ENCODE results near the gene KRTCAP2. TPM values are rescaled to one million over a fixed set of nuclear protein-coding genes. Genes with fewer than 3 reads are reported as not detected.

KRTCAP2 gene
- total RNA-seq, 4 donors from 2014 or later: 70.8 to 122 (median 73.8) TPM

- Histone ChIP-seq H3K36me3 (peaks cover 12 to 40% (median 15%) of the 10 kb centered on the region in 3 donors), H3K9me3 (no peaks in the 10 kb centered on the region), H3K27ac (peak overlapping the region; percentile 97 to 100 (median 99)), H3K4me3 (peak overlapping the region in 2 of 4 donors; percentile 77 to 85), H3K27me3 (no peaks in the 10 kb centered on the region), H3K4me1 (peaks cover 25 to 78% (median 44%) of the 10 kb centered on the region in 3 donors)
- intact Hi-C loops (cut with DNase I): no loop called here
- TF ChIP-seq CTCF (IDR thresholded peaks at IDR 0.05) (no peak), POLR2A (IDR thresholded peaks at IDR 0.05) (no peak)
- no peak for DNase-seq
- 89 to 91% methylated on average over 4 to 6 of the region's 6 CpGs for WGBS, 2 donors
Measured at GRCh38 chr1:155137154-155137949, 35.8 kb downstream of the KRTCAP2 start.

GRCh38 chr1:155136748-155137147 lies 36.4 kb downstream of the KRTCAP2 start:
- TF ChIP-seq CTCF (IDR thresholded peaks at IDR 0.05) (peak in 1 of 6 experiments; percentile 17), POLR2A (IDR thresholded peaks at IDR 0.05) (no peak)
- Histone ChIP-seq H3K27ac (peak overlapping the region; percentile 97 to 100 (median 99)), H3K36me3 (peaks cover 15 to 46% (median 16%) of the 10 kb centered on the region in 3 donors), H3K9me3 (no peaks in the 10 kb centered on the region), H3K4me1 (peaks cover 25 to 84% (median 50%) of the 10 kb centered on the region in 3 donors), H3K4me3 (peak overlapping the region; percentile 55 to 85 (median 76)), H3K27me3 (no peaks in the 10 kb centered on the region)
- DNase-seq: no peak
- intact Hi-C loops (cut with DNase I): no loop called here
- WGBS, 2 donors: 0 to 11% methylated on average over 4 to 6 of the region's 6 CpGs

GRCh38 chr1:155135415-155136028 lies 37.6 kb downstream of the KRTCAP2 start, which contains the start of gene SLC50A1:
SLC50A1 (plus strand) TSS chr1:155135852; CDS start chr1:155135912, 60 bp downstream.
- intact Hi-C loops (cut with DNase I): no loop called here
- WGBS, 2 donors: 0 to 3% methylated on average over 8 of the region's 52 CpGs

GRCh38 chr1:155134880-155135414 lies 38.2 kb downstream of the KRTCAP2 start:
- intact Hi-C loops (cut with DNase I): no loop called here
- TF ChIP-seq CTCF (IDR thresholded peaks at IDR 0.05) (no peak), POLR2A (IDR thresholded peaks at IDR 0.05) (peak in 2 of 4 donors; percentile 9 to 54)
- Histone ChIP-seq H3K9me3 (no peaks in the 10 kb centered on the region), H3K4me3 (peak overlapping the region; percentile 55 to 85 (median 76)), H3K27me3 (peaks cover 0 to 2% (median 0%) of the 10 kb centered on the region in 4 donors), H3K36me3 (peaks cover 22 to 59% (median 24%) of the 10 kb centered on the region in 3 donors), H3K4me1 (peaks cover 25 to 96% (median 56%) of the 10 kb centered on the region in 3 donors), H3K27ac (peak overlapping the region; percentile 97 to 100 (median 99))
- peak; percentile 52 for DNase-seq
- WGBS, 2 donors: 4% methylated on average over 15 to 16 of the region's 18 CpGs

More at GRCh38 chr1:155135415-155136028, 37.6 kb downstream of the KRTCAP2 start, which contains the start of gene SLC50A1:
- no peaks in the 10 kb centered on the region for H3K9me3 ChIP-seq
- peaks cover 25 to 93% (median 56%) of the 10 kb centered on the region in 3 donors for H3K4me1 ChIP-seq
- peak within 1 kb of the TSS; percentile 97 to 100 (median 99) for H3K27ac ChIP-seq
- TF ChIP-seq POLR2A (IDR thresholded peaks at IDR 0.05): peak in 3 of 4 donors; percentile 25 to 96 (median 86)
- TF ChIP-seq CTCF (IDR thresholded peaks at IDR 0.05): peak; percentile 3 to 75 (median 50)
- peaks cover 22 to 59% (median 24%) of the 10 kb centered on the region in 3 donors for H3K36me3 ChIP-seq
- H3K27me3 ChIP-seq: no peaks in the 10 kb centered on the region
- H3K4me3 ChIP-seq: peak within 1 kb of the TSS; percentile 55 to 85 (median 76)
- DNase-seq: peak; percentile 53

All from esophagus squamous epithelium (tissue), 5 donors.